Effector memory CD8-positive, alpha-beta T cell (primary cell): Measurements from ENCODE around the gene LAMA3.
A peak's percentile ranks its signal among the peaks of the same experiment; 100 is the strongest.

Experiments used
- ATAC-seq: fragments of 150-1000 bp; cut with Tn5 transposase; replicated peaks from 2 replicates; pipeline ENCODE4 v1.10.0; 2021; ENCODE audit warnings: mild to moderate bottlenecking, moderate library complexity
- DNase-seq, 3 experiments: peaks; one replicate each; pipeline ENCODE4 v3.0.0; 2021
- H3K27ac Mint-ChIP-seq, 2 donors: one replicate each; pipeline ENCODE4 v1.8.0; 2022; ENCODE audit warnings: mild to moderate bottlenecking in 2 of 2, mixed read lengths in 2 of 2, moderate library complexity in 2 of 2
- H3K27me3 Mint-ChIP-seq, 2 donors: one replicate each; pipeline ENCODE4 v1.8.0; 2022; ENCODE audit warnings: mixed read lengths in 2 of 2
- H3K36me3 Mint-ChIP-seq: one replicate; pipeline ENCODE4 v1.8.0; 2022; ENCODE audit warnings: mild to moderate bottlenecking, moderate library complexity, mixed read lengths; ENCODE audit not compliant: insufficient read depth
- H3K4me1 Mint-ChIP-seq, 2 donors: one replicate each; pipeline ENCODE4 v1.8.0; 2022; ENCODE audit warnings: low read depth in 2 of 2, mixed read lengths in 2 of 2
- H3K4me3 Mint-ChIP-seq, 2 donors: one replicate each; pipeline ENCODE4 v1.8.0; 2022; ENCODE audit warnings: mild to moderate bottlenecking in 2 of 2, mixed read lengths in 2 of 2, moderate library complexity in 2 of 2
- H3K9me3 Mint-ChIP-seq, 2 donors: one replicate each; pipeline ENCODE4 v1.8.0; 2022; ENCODE audit warnings: mixed read lengths in 2 of 2

The LAMA3 gene

GRCh38 chr18:23822590-23823385 lies 133.5 kb downstream of the LAMA3 start:
- ATAC-seq, result no peak
- H3K4me3 Mint-ChIP-seq, result no peak overlapping the region
- H3K27ac Mint-ChIP-seq, result no peak overlapping the region
- H3K27me3 Mint-ChIP-seq, result peaks cover 6 to 12% of the 10 kb centered on the region in 2 donors
- no peaks in the 10 kb centered on the region for H3K9me3 Mint-ChIP-seq
- no peaks in the 10 kb centered on the region for H3K36me3 Mint-ChIP-seq
- no peak for DNase-seq
- peaks cover 0 to 3% of the 10 kb centered on the region in 2 donors for H3K4me1 Mint-ChIP-seq

- Mint-ChIP-seq H3K4me1 (peaks cover 10 to 11% of the 10 kb centered on the region in 2 donors), H3K4me3 (no peak overlapping the region), H3K36me3 (no peaks in the 10 kb centered on the region), H3K9me3 (no peaks in the 10 kb centered on the region), H3K27me3 (peaks cover 6 to 12% of the 10 kb centered on the region in 2 donors), H3K27ac (peak overlapping the region in 1 of 2 donors; percentile 91)
- ATAC-seq (no peak), DNase-seq (no peak)
Measured at GRCh38 chr18:23824240-23824639, 135.0 kb downstream of the LAMA3 start.

- H3K4me1 Mint-ChIP-seq, result peaks cover 10 to 12% of the 10 kb centered on the region in 2 donors
- ATAC-seq, result no peak
- peaks cover 6 to 12% of the 10 kb centered on the region in 2 donors for H3K27me3 Mint-ChIP-seq
- no peak for DNase-seq
- H3K27ac Mint-ChIP-seq, result peak overlapping the region in 1 of 2 donors; percentile 91
- H3K4me3 Mint-ChIP-seq, result no peak overlapping the region
- no peaks in the 10 kb centered on the region for H3K36me3 Mint-ChIP-seq
- H3K9me3 Mint-ChIP-seq, result no peaks in the 10 kb centered on the region
Measured at GRCh38 chr18:23824669-23825068, 135.4 kb downstream of the LAMA3 start.

GRCh38 chr18:23825496-23825895 lies 136.2 kb downstream of the LAMA3 start:
- peak overlapping the region in 1 of 2 donors; percentile 91 for H3K27ac Mint-ChIP-seq
- H3K27me3 Mint-ChIP-seq, result peaks cover 6 to 12% of the 10 kb centered on the region in 2 donors
- DNase-seq (no peak), ATAC-seq (no peak)
- H3K9me3 Mint-ChIP-seq, result no peaks in the 10 kb centered on the region
- peaks cover 10 to 12% of the 10 kb centered on the region in 2 donors for H3K4me1 Mint-ChIP-seq
- no peak overlapping the region for H3K4me3 Mint-ChIP-seq
- H3K36me3 Mint-ChIP-seq, result no peaks in the 10 kb centered on the region

- no peak overlapping the region for H3K4me3 Mint-ChIP-seq
- peaks cover 6 to 8% of the 10 kb centered on the region in 2 donors for H3K27me3 Mint-ChIP-seq
- ATAC-seq (no peak), DNase-seq (no peak)
- H3K36me3 Mint-ChIP-seq, result no peaks in the 10 kb centered on the region
- H3K4me1 Mint-ChIP-seq, result peaks cover 10 to 12% of the 10 kb centered on the region in 2 donors
- H3K9me3 Mint-ChIP-seq, result no peaks in the 10 kb centered on the region
- H3K27ac Mint-ChIP-seq, result peak overlapping the region in 1 of 2 donors; percentile 91
Measured at GRCh38 chr18:23825978-23826405, 136.7 kb downstream of the LAMA3 start.

- DNase-seq, result no peak
- Mint-ChIP-seq H3K4me1 (peaks cover 10 to 12% of the 10 kb centered on the region in 2 donors), H3K27ac (peak overlapping the region; percentile 85 to 91), H3K36me3 (no peaks in the 10 kb centered on the region), H3K27me3 (peaks cover 0 to 2% of the 10 kb centered on the region in 2 donors), H3K9me3 (no peaks in the 10 kb centered on the region), H3K4me3 (no peak overlapping the region)
- ATAC-seq, result no peak
Measured at GRCh38 chr18:23826850-23827620, 137.8 kb downstream of the LAMA3 start.

GRCh38 chr18:23827681-23828080 lies 138.4 kb downstream of the LAMA3 start:
- DNase-seq, result no peak
- H3K9me3 Mint-ChIP-seq, result no peaks in the 10 kb centered on the region
- peaks cover 10 to 12% of the 10 kb centered on the region in 2 donors for H3K4me1 Mint-ChIP-seq
- H3K4me3 Mint-ChIP-seq, result no peak overlapping the region
- H3K27me3 Mint-ChIP-seq, result no peaks in the 10 kb centered on the region
- H3K36me3 Mint-ChIP-seq, result no peaks in the 10 kb centered on the region
- no peak for ATAC-seq
- H3K27ac Mint-ChIP-seq, result peak overlapping the region; percentile 85 to 91

GRCh38 chr18:23828426-23828825 lies 139.2 kb downstream of the LAMA3 start:
- Mint-ChIP-seq H3K27me3 (no peaks in the 10 kb centered on the region), H3K36me3 (no peaks in the 10 kb centered on the region), H3K9me3 (no peaks in the 10 kb centered on the region), H3K4me1 (peaks cover 10 to 12% of the 10 kb centered on the region in 2 donors), H3K27ac (peak overlapping the region; percentile 85 to 91), H3K4me3 (no peak overlapping the region)
- peak; percentile 44 to 56 (median 53) for DNase-seq
- ATAC-seq, result peak; percentile 100

GRCh38 chr18:23832911-23833310 lies 143.7 kb downstream of the LAMA3 start:
- Mint-ChIP-seq H3K27ac (no peak overlapping the region), H3K36me3 (no peaks in the 10 kb centered on the region), H3K4me1 (peaks cover 6 to 12% of the 10 kb centered on the region in 2 donors), H3K9me3 (no peaks in the 10 kb centered on the region), H3K27me3 (no peaks in the 10 kb centered on the region), H3K4me3 (no peak overlapping the region)
- ATAC-seq (no peak), DNase-seq (no peak)

- no peaks in the 10 kb centered on the region for H3K27me3 Mint-ChIP-seq
- no peak for ATAC-seq
- H3K4me1 Mint-ChIP-seq, result peaks cover 4 to 7% of the 10 kb centered on the region in 2 donors
- no peak overlapping the region for H3K4me3 Mint-ChIP-seq
- H3K27ac Mint-ChIP-seq, result no peak overlapping the region
- DNase-seq, result no peak
- no peaks in the 10 kb centered on the region for H3K9me3 Mint-ChIP-seq
- H3K36me3 Mint-ChIP-seq, result no peaks in the 10 kb centered on the region
Measured at GRCh38 chr18:23833714-23834113, 144.5 kb downstream of the LAMA3 start.

GRCh38 chr18:23835091-23835490 lies 145.8 kb downstream of the LAMA3 start:
- ATAC-seq, result no peak

GRCh38 chr18:23835506-23835905 lies 146.3 kb downstream of the LAMA3 start:
- Mint-ChIP-seq H3K27me3 (no peaks in the 10 kb centered on the region), H3K27ac (no peak overlapping the region), H3K4me3 (no peak overlapping the region), H3K4me1 (no peaks in the 10 kb centered on the region), H3K9me3 (no peaks in the 10 kb centered on the region), H3K36me3 (no peaks in the 10 kb centered on the region)
- ATAC-seq (no peak), DNase-seq (no peak)

More at GRCh38 chr18:23835091-23835490, 145.8 kb downstream of the LAMA3 start:
- no peaks in the 10 kb centered on the region for H3K9me3 Mint-ChIP-seq
- H3K4me3 Mint-ChIP-seq, result no peak overlapping the region
- H3K27ac Mint-ChIP-seq, result no peak overlapping the region
- H3K36me3 Mint-ChIP-seq, result no peaks in the 10 kb centered on the region
- H3K27me3 Mint-ChIP-seq, result no peaks in the 10 kb centered on the region
- no peak for DNase-seq
- H3K4me1 Mint-ChIP-seq, result no peaks in the 10 kb centered on the region

GRCh38 chr18:23837591-23837990 lies 148.3 kb downstream of the LAMA3 start:
- no peaks in the 10 kb centered on the region for H3K27me3 Mint-ChIP-seq
- DNase-seq, result no peak
- no peaks in the 10 kb centered on the region for H3K9me3 Mint-ChIP-seq
- peak; percentile 76 for ATAC-seq
- peaks cover 3% of the 10 kb centered on the region for H3K36me3 Mint-ChIP-seq
- H3K27ac Mint-ChIP-seq, result no peak overlapping the region
- no peaks in the 10 kb centered on the region for H3K4me1 Mint-ChIP-seq
- no peak overlapping the region for H3K4me3 Mint-ChIP-seq
